Caco-2 (cell line): ENCODE results near the gene CACNA2D4. TPM values are rescaled to one million over a fixed set of nuclear protein-coding genes. Genes with fewer than 3 reads are reported as not detected.

Experiments
- BruUV-seq: library from RNA; stranded (reverse); fragments of 400-500 nt; replicated peaks from 2 replicates; lab custom pipeline; 2021; lab: Mats Ljungman, UMichigan
- CTCF ChIA-PET: fragments of 300-600 bp; sonication (Branson Sonifier 250); formaldehyde crosslinking; loops from one replicate; lab custom pipeline; 2022; ENCODE audit warnings: antibody characterized with exemption; lab: Charles Lee
- POLR2A ChIA-PET: fragments of 300-600 bp; sonication (Branson Sonifier 250); formaldehyde crosslinking; loops from one replicate; lab custom pipeline; 2022; ENCODE audit warnings: antibody characterized with exemption; lab: Charles Lee
- DNase-seq, 2 experiments: peaks; one replicate each; pipeline versions ENCODE4 v3.0.0 to v3.0.0-alpha.2; 2020 to 2022
- H3K27me3 ChIP-seq: replicated peaks from 2 replicates; pipeline ENCODE4 v1.6.0; 2011; ENCODE audit warnings: low read length; ENCODE audit not compliant: control insufficient read depth, insufficient read depth
- H3K36me3 ChIP-seq: 2 replicates; pipeline ENCODE4 v1.5.1; 2011; ENCODE audit warnings: low read length; ENCODE audit not compliant: control insufficient read depth, insufficient read depth
- H3K4me1 ChIP-seq: fragments of 250-450 bp; sonication (Bioruptor Pico); 2 replicates; pipeline ENCODE4 v1.5.1; 2020; ENCODE audit warnings: mild to moderate bottlenecking
- H3K4me3 ChIP-seq: 2 replicates; pipeline ENCODE4 v1.5.1; 2011; ENCODE audit warnings: low read depth, mild to moderate bottlenecking, control low read depth, low read length
- H3K9me3 ChIP-seq: fragments of 250-450 bp; sonication (Bioruptor Pico); 2 replicates; pipeline ENCODE4 v1.5.1; 2020; ENCODE audit warnings: mild to moderate bottlenecking, moderate library complexity
- H3K27ac Mint-ChIP-seq: one replicate; pipeline ENCODE4 v1.8.0; 2022; ENCODE audit warnings: mixed read lengths; ENCODE audit not compliant: unreplicated experiment
- H3K27me3 Mint-ChIP-seq: one replicate; pipeline ENCODE4 v1.8.0; 2022; ENCODE audit warnings: mixed read lengths; ENCODE audit not compliant: insufficient read depth, unreplicated experiment
- H3K36me3 Mint-ChIP-seq: one replicate; pipeline ENCODE4 v1.8.0; 2022; ENCODE audit warnings: mild to moderate bottlenecking, mixed read lengths; ENCODE audit not compliant: insufficient read depth, unreplicated experiment
- H3K4me1 Mint-ChIP-seq: one replicate; pipeline ENCODE4 v1.8.0; 2022; ENCODE audit warnings: low read depth, mixed read lengths; ENCODE audit not compliant: unreplicated experiment
- H3K4me3 Mint-ChIP-seq: one replicate; pipeline ENCODE4 v1.8.0; 2022; ENCODE audit warnings: mild to moderate bottlenecking, moderate library complexity, mixed read lengths; ENCODE audit not compliant: unreplicated experiment
- H3K9me3 Mint-ChIP-seq: one replicate; pipeline ENCODE4 v1.8.0; 2022; ENCODE audit warnings: mixed read lengths; ENCODE audit not compliant: unreplicated experiment
- CTCF ChIP-seq, 2 experiments: fragments of 200-600 bp in 1 of 2; IDR thresholded peaks; 1 replicate in 1 of 2; 2 replicates in 1 of 2; pipeline versions ENCODE4 v1.5.1 to v1.8.0; 2011 to 2022; ENCODE audit warnings: antibody characterized with exemption in 1 of 2, control low read depth in 1 of 2, inconsistent platforms in 1 of 2, low read depth in 1 of 2, low read length in 1 of 2, mild to moderate bottlenecking in 1 of 2, moderate library complexity in 1 of 2; ENCODE audit not compliant: insufficient read depth in 1 of 2, severe bottlenecking in 1 of 2, unreplicated experiment in 1 of 2
- intact Hi-C: fragments of 100-400 bp; cut with micrococcal nuclease; formaldehyde crosslinking; loops from one replicate; pipeline ENCODE4 v1.10.0; 2022; ENCODE audit not compliant: unreplicated experiment
- total RNA-seq: library from RNA; stranded (reverse); gene quantifications from 2 replicates; pipeline ENCODE4 v1.2.3, GENCODE V29; 2022

CACNA2D4 gene
- total RNA-seq, 1 experiment from 2014 or later, result 2.2 TPM

- Mint-ChIP-seq H3K4me3 (no peak overlapping the region), H3K27ac (no peak overlapping the region), H3K27me3 (no peaks in the 10 kb centered on the region), H3K36me3 (no peaks in the 10 kb centered on the region), H3K4me1 (peaks cover 13% of the 10 kb centered on the region), H3K9me3 (no peaks in the 10 kb centered on the region)
- no peak overlapping the region for H3K4me3 ChIP-seq
- H3K36me3 ChIP-seq, result no peaks in the 10 kb centered on the region
- H3K27me3 ChIP-seq, result no peaks in the 10 kb centered on the region
- intact Hi-C loops, result loop anchor here (2.0 kb wide), 1 partner anchor 19 kb away; no protein-coding TSS in a partner anchor
- peaks cover 26% of the 10 kb centered on the region for H3K4me1 ChIP-seq
- H3K9me3 ChIP-seq, result no peaks in the 10 kb centered on the region
- ChIA-PET CTCF (interaction anchor here (0.7 to 1.4 kb wide), 2 partner anchors 21 to 128 kb away, joined by 3 to 6 read pairs; no protein-coding TSS in a partner anchor), POLR2A (no interaction called here)
- no TSS peak for BruUV-seq
- TF ChIP-seq CTCF (IDR thresholded peaks at IDR 0.05; ENCODE audit: insufficient read depth in 1 of 2, low read depth in 1 of 2, low read length in 1 of 2, severe bottlenecking in 1 of 2, unreplicated experiment in 1 of 2), result no peak
- no peak for DNase-seq
Measured at GRCh38 chr12:1811948-1812291, 106.5 kb downstream of the CACNA2D4 start.

- no peak for DNase-seq
- Mint-ChIP-seq H3K4me1 (peaks cover 10% of the 10 kb centered on the region), H3K36me3 (no peaks in the 10 kb centered on the region), H3K4me3 (no peak overlapping the region), H3K27ac (no peak overlapping the region), H3K9me3 (no peaks in the 10 kb centered on the region), H3K27me3 (no peaks in the 10 kb centered on the region)
- Histone ChIP-seq H3K4me1 (peaks cover 23% of the 10 kb centered on the region), H3K27me3 (no peaks in the 10 kb centered on the region), H3K9me3 (no peaks in the 10 kb centered on the region), H3K36me3 (no peaks in the 10 kb centered on the region), H3K4me3 (no peak overlapping the region)
- no peak for TF ChIP-seq CTCF (IDR thresholded peaks at IDR 0.05; ENCODE audit: insufficient read depth in 1 of 2, low read depth in 1 of 2, low read length in 1 of 2, severe bottlenecking in 1 of 2, unreplicated experiment in 1 of 2)
- intact Hi-C loops, result no loop called here
- no TSS peak for BruUV-seq
- ChIA-PET POLR2A (no interaction called here), CTCF (interaction anchor here (0.7 kb wide), 1 partner anchor 21 kb away, joined by 3 read pairs; no protein-coding TSS in a partner anchor)
Measured at GRCh38 chr12:1811281-1811947, 107.0 kb downstream of the CACNA2D4 start.

- POLR2A ChIA-PET, result no interaction called here
- Mint-ChIP-seq H3K4me1 (peaks cover 6% of the 10 kb centered on the region), H3K27ac (no peak overlapping the region), H3K36me3 (no peaks in the 10 kb centered on the region), H3K27me3 (no peaks in the 10 kb centered on the region), H3K4me3 (no peak overlapping the region), H3K9me3 (no peaks in the 10 kb centered on the region)
- BruUV-seq, result no TSS peak
- intact Hi-C loops, result no loop called here
- no peak for TF ChIP-seq CTCF (IDR thresholded peaks at IDR 0.05; ENCODE audit: insufficient read depth in 1 of 2, low read depth in 1 of 2, low read length in 1 of 2, severe bottlenecking in 1 of 2, unreplicated experiment in 1 of 2)
- no peak for DNase-seq
- Histone ChIP-seq H3K27me3 (no peaks in the 10 kb centered on the region), H3K4me3 (no peak overlapping the region), H3K9me3 (no peaks in the 10 kb centered on the region), H3K36me3 (no peaks in the 10 kb centered on the region), H3K4me1 (peaks cover 18% of the 10 kb centered on the region)
- CTCF ChIA-PET, result no interaction called here
Measured at GRCh38 chr12:1810931-1811280, 107.5 kb downstream of the CACNA2D4 start.
